Suprapubic skin (tissue), 4 donors: ENCODE results near the gene CRNN.

Experiments
- CTCF ChIP-seq, 2 donors: fragments of 200-600 bp in 1 of 2; fragments of 450-650 bp in 1 of 2; sonication (generic) in 1 of 2; IDR thresholded peaks; one replicate each; pipeline ENCODE4 v1.5.1; 2016 to 2019; ENCODE audit warnings: antibody characterized with exemption in 2 of 2, mild to moderate bottlenecking in 1 of 2, moderate library complexity in 1 of 2
- POLR2A ChIP-seq, 2 donors: fragments of 450-650 bp; IDR thresholded peaks; one replicate each; pipeline ENCODE4 v1.6.1; 2017; ENCODE audit warnings: antibody characterized with exemption in 2 of 2, mild to moderate bottlenecking in 2 of 2, moderate library complexity in 2 of 2
- POLR2AphosphoS5 ChIP-seq, 3 donors: sonication (generic); formaldehyde crosslinking; IDR thresholded peaks; one replicate each; pipeline ENCODE4 v1.6.1; 2017; ENCODE audit warnings: antibody characterized with exemption in 3 of 3

GRCh38 chr1:152457071-152457470 lies 43.0 kb upstream of the CRNN start:
- TF ChIP-seq CTCF (IDR thresholded peaks at IDR 0.05) (no peak), POLR2A (IDR thresholded peaks at IDR 0.05) (no peak), POLR2AphosphoS5 (IDR thresholded peaks at IDR 0.05) (no peak)
